ENCODE data around the gene TRIM31. TPM values are rescaled to one million over a fixed set of nuclear protein-coding genes. Genes with fewer than 3 reads are reported as not detected.

The TRIM31 gene
- polyA plus RNA-seq, 1 donor (not counting 4 experiments of a cell fraction or from before 2014, with no cell fraction given) = not detected

DNA sequence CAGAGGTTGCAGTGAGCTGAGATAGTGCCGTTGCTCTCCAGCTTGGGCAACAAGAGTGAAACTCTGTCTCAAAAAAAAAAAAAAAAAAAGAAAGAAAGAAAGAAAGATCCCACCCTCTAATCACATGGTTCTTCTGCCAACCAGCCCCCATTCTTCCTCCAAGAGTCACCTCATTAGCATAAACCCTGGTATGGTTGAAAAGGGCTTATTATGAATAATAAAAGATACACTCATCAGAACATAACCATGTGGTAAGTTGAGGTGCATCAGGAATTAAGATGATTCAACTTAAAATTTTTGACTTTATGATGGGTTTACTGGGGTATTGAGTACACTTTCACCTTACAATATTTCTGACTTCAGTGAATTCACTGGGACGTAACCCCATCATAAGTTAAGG lies 22.3 kb upstream of the TRIM31 start:
- H3K4me2 ChIP-seq (ENCODE audit: control insufficient read depth, extremely low read depth, insufficient read depth, low read depth, low read length) = no peak overlapping the region
- H3K4me3 ChIP-seq (ENCODE audit: control insufficient read depth in 2 of 3, extremely low read depth in 1 of 3, insufficient read depth in 2 of 3, low read depth in 1 of 3, low read length in 3 of 3) = no peak overlapping the region
- H3K9me3 ChIP-seq (ENCODE audit: control insufficient read depth, low read depth, low read length) = no peaks in the 10 kb centered on the region
- H4K20me1 ChIP-seq (ENCODE audit: control insufficient read depth, extremely low read depth, insufficient read depth, low read length) = no peaks in the 10 kb centered on the region
- TF ChIP-seq EZH2 (IDR thresholded peaks at IDR 0.05; ENCODE audit: low read length) = no peak
- DNase-seq (ENCODE audit: low read depth, low spot score) = no peak
- no peaks in the 10 kb centered on the region for H3K9me1 ChIP-seq (ENCODE audit: control insufficient read depth, extremely low read depth, insufficient read depth, low read length)
- H3K9ac ChIP-seq (ENCODE audit: control insufficient read depth, extremely low read depth, insufficient read depth, low read length) = no peak overlapping the region
- H3K27ac ChIP-seq (ENCODE audit: control insufficient read depth, insufficient read depth, low read length) = no peak overlapping the region
- peaks cover 7% of the 10 kb centered on the region for H3K4me1 ChIP-seq (ENCODE audit: control insufficient read depth, extremely low read depth, insufficient read depth, low read length)
- no peaks in the 10 kb centered on the region for H3K79me2 ChIP-seq (ENCODE audit: control insufficient read depth, insufficient read depth, low read length)
- dilution Hi-C loops (cut with MboI; ENCODE audit: extremely low pct_ligation_motif_present, low sequenced_read_pairs) = loop anchor here (10.0 kb wide), 1 partner anchor 60 kb away; the partner anchor contains the start of gene RNF39
- peaks cover 22% of the 10 kb centered on the region for H3K27me3 ChIP-seq (ENCODE audit: control insufficient read depth, extremely low read depth, insufficient read depth, low read length)
- H2AFZ ChIP-seq (ENCODE audit: control insufficient read depth, low read length) = no peak overlapping the region
- FAIRE-seq = no peak
- no peaks in the 10 kb centered on the region for H3K36me3 ChIP-seq (ENCODE audit: control insufficient read depth in 2 of 2, extremely low read depth in 1 of 2, insufficient read depth in 2 of 2, low read length in 2 of 2)

DNA sequence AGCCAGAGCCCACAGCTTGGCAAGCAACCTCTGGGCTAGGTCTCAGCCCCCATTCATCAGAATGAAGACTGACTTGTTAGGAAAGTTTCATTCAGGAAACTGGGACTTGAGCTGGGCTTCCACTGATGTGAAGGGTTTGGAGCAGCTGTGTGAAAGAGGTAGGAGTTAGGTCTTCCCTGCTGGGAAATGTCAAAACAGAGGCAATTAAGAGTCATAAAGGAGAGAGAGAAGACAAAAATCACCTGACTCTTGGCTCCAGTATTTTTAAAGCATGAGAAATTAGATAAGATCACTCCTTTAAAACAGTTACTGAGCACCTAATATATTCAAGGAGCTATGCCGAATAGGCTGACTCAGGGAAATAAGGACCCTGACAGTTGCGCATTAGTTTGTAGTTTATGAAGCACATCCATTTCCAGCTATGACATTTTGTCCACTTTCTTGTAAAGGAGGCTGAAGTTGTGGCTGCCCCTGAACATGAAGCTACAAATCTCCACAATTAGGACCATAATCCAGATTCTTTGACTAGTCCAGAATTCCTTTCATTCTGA lies 19.1 kb upstream of the TRIM31 start:
- Histone ChIP-seq H3K4me3 (ENCODE audit: control insufficient read depth in 2 of 3, extremely low read depth in 1 of 3, insufficient read depth in 2 of 3, low read depth in 1 of 3, low read length in 3 of 3) (no peak overlapping the region), H4K20me1 (ENCODE audit: control insufficient read depth, extremely low read depth, insufficient read depth, low read length) (no peaks in the 10 kb centered on the region), H3K79me2 (ENCODE audit: control insufficient read depth, insufficient read depth, low read length) (no peaks in the 10 kb centered on the region), H2AFZ (ENCODE audit: control insufficient read depth, low read length) (no peak overlapping the region), H3K27ac (ENCODE audit: control insufficient read depth, insufficient read depth, low read length) (no peak overlapping the region), H3K9me1 (ENCODE audit: control insufficient read depth, extremely low read depth, insufficient read depth, low read length) (no peaks in the 10 kb centered on the region), H3K9me3 (ENCODE audit: control insufficient read depth, low read depth, low read length) (no peaks in the 10 kb centered on the region), H3K27me3 (ENCODE audit: control insufficient read depth, extremely low read depth, insufficient read depth, low read length) (peaks cover 44% of the 10 kb centered on the region), H3K4me1 (ENCODE audit: control insufficient read depth, extremely low read depth, insufficient read depth, low read length) (peaks cover 8% of the 10 kb centered on the region), H3K9ac (ENCODE audit: control insufficient read depth, extremely low read depth, insufficient read depth, low read length) (no peak overlapping the region), H3K36me3 (ENCODE audit: control insufficient read depth in 2 of 2, extremely low read depth in 1 of 2, insufficient read depth in 2 of 2, low read length in 2 of 2) (no peaks in the 10 kb centered on the region), H3K4me2 (ENCODE audit: control insufficient read depth, extremely low read depth, insufficient read depth, low read depth, low read length) (no peak overlapping the region)
- dilution Hi-C loops (cut with MboI; ENCODE audit: extremely low pct_ligation_motif_present, low sequenced_read_pairs) = loop anchor here (10.0 kb wide), 1 partner anchor 57 kb away; the partner anchor contains the start of gene RNF39
- FAIRE-seq = no peak
- no peak for DNase-seq (ENCODE audit: low read depth, low spot score)
- TF ChIP-seq CTCF (optimal IDR thresholded peaks at IDR 0.05 in 1 of 3, IDR thresholded peaks at IDR 0.05 in 1 of 3, conservative IDR thresholded peaks at IDR 0.05 in 1 of 3; ENCODE audit: extremely low read depth in 1 of 3, insufficient read depth in 2 of 3, low read length in 3 of 3) = no peak
- no peak for TF ChIP-seq EZH2 (IDR thresholded peaks at IDR 0.05; ENCODE audit: low read length)

Measured in keratinocyte (primary cell).